Vagina (tissue), 2 donors: Measurements from ENCODE around the gene SLC9A9. TPM values are rescaled to one million over a fixed set of nuclear protein-coding genes. Genes with fewer than 3 reads are reported as not detected.

Experiments
- DNase-seq, 2 donors: peaks; one replicate each; pipeline ENCODE4 v3.0.0-alpha.2; 2017; ENCODE audit errors: extremely low spot score in 2 of 2
- H3K27ac ChIP-seq: fragments of 200-600 bp; sonication (generic); one replicate; pipeline ENCODE4 v1.5.1; 2019
- H3K27me3 ChIP-seq: fragments of 200-600 bp; sonication (generic); one replicate; pipeline ENCODE4 v1.5.1; 2019
- H3K36me3 ChIP-seq, 2 donors: fragments of 200-600 bp; sonication (generic); one replicate each; pipeline ENCODE4 v1.5.1; 2017 to 2019
- H3K4me1 ChIP-seq: fragments of 200-600 bp; sonication (generic); one replicate; pipeline ENCODE4 v1.5.1; 2019
- H3K4me3 ChIP-seq, 2 donors: fragments of 200-600 bp; sonication (generic); 1 replicate in 1 of 2; 2 replicates in 1 of 2; pipeline ENCODE4 v1.5.1; 2016 to 2019
- H3K9me3 ChIP-seq: fragments of 200-600 bp; sonication (generic); one replicate; pipeline ENCODE4 v1.5.1; 2019
- POLR2A ChIP-seq, 2 donors: fragments of 450-650 bp; IDR thresholded peaks; one replicate each; pipeline ENCODE4 v1.6.1; 2017; ENCODE audit warnings: antibody characterized with exemption in 2 of 2, mild to moderate bottlenecking in 2 of 2, moderate library complexity in 2 of 2
- POLR2AphosphoS5 ChIP-seq, 2 donors: sonication (generic); formaldehyde crosslinking; IDR thresholded peaks; one replicate each; pipeline ENCODE4 v1.9.0; 2017; ENCODE audit warnings: antibody characterized with exemption in 2 of 2, mild to moderate bottlenecking in 2 of 2, low read depth in 1 of 2; ENCODE audit not compliant: insufficient read depth in 1 of 2
- intact Hi-C: fragments of 100-400 bp; cut with DNase I; formaldehyde crosslinking; loops from one replicate; pipeline ENCODE4 v1.15.1; 2023
- total RNA-seq: library from RNA; depleted of rRNA; stranded (reverse); fragments of >200 nt; gene quantifications from one replicate; pipeline ENCODE4 v1.2.3, GENCODE V29; 2016
- TF ChIP-seq, protein P1 (sequence below), 3 experiments: fragments of 450-650 bp in 2 of 3; fragments of 200-600 bp in 1 of 3; sonication (generic) in 1 of 3; IDR thresholded peaks; one replicate each; pipeline ENCODE4 v1.5.1; 2017 to 2019; ENCODE audit warnings: antibody characterized with exemption in 3 of 3, mild to moderate bottlenecking in 2 of 3, moderate library complexity in 2 of 3

The SLC9A9 gene
- total RNA-seq, 1 donor from 2014 or later = 30.7 TPM

DNA sequence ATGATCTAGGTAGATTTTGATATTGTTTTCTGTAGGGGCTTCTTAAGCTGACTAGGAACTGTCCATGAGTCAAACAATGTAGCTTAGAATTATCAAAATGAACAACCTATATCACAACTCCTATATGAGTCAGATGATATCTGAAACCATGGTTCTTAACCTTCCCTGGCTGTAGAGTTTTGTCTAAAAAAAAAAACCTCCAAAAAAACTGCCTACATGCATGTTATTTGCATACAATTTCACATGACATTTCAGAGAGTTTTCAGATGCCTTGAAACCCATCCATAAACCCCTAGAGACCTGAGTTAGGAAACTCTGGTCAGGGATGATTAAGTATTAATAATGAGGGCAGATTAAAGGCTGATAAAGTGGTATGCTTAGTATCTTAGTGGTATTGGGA lies 571.7 kb downstream of the SLC9A9 start:
- no peaks in the 10 kb centered on the region for H3K36me3 ChIP-seq
- no peak for TF ChIP-seq POLR2AphosphoS5 (IDR thresholded peaks at IDR 0.05; ENCODE audit: insufficient read depth in 1 of 2, low read depth in 1 of 2)
- TF ChIP-seq POLR2A (IDR thresholded peaks at IDR 0.05) = no peak
- TF ChIP-seq, protein P1, sequence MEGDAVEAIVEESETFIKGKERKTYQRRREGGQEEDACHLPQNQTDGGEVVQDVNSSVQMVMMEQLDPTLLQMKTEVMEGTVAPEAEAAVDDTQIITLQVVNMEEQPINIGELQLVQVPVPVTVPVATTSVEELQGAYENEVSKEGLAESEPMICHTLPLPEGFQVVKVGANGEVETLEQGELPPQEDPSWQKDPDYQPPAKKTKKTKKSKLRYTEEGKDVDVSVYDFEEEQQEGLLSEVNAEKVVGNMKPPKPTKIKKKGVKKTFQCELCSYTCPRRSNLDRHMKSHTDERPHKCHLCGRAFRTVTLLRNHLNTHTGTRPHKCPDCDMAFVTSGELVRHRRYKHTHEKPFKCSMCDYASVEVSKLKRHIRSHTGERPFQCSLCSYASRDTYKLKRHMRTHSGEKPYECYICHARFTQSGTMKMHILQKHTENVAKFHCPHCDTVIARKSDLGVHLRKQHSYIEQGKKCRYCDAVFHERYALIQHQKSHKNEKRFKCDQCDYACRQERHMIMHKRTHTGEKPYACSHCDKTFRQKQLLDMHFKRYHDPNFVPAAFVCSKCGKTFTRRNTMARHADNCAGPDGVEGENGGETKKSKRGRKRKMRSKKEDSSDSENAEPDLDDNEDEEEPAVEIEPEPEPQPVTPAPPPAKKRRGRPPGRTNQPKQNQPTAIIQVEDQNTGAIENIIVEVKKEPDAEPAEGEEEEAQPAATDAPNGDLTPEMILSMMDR (IDR thresholded peaks at IDR 0.05) = no peak
- intact Hi-C loops = no loop called here
- H3K9me3 ChIP-seq = no peaks in the 10 kb centered on the region
- no peak overlapping the region for H3K4me3 ChIP-seq
- H3K27ac ChIP-seq = no peak overlapping the region
- no peaks in the 10 kb centered on the region for H3K27me3 ChIP-seq
- H3K4me1 ChIP-seq = no peaks in the 10 kb centered on the region
- DNase-seq = no peak

DNA sequence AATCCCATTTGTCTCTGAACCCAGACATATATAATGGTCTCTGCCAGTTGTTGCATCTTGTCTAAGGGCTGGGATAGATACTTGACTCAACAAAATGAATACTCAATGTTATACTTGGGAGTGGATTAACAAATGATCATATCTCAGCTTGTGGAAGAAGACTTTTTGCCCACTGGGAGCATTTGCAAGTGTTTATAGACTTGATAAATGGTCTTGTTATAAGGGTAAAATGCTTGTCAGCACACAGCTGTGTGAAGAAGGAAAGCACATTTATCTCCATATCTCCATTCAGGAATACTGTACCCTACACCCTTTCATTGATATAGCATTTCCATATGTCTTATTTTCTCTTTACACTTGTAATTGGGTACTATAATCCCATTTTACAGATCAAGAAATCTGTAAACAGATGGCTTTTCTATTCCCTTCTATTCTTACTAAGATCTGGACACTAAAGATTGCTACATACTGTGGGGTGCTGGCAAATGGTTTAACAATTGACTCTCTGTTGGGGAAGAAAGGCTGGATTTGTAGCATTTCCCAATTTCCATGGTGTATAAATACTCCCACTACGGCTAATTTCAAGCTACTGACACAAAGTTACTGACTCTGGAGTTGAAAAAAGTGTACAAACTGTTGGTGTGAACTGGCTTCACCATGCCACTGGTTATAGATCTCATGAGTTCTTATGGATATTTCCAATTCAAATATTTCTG lies 574.1 kb downstream of the SLC9A9 start:
- no peak overlapping the region for H3K27ac ChIP-seq
- no peak overlapping the region for H3K4me3 ChIP-seq
- H3K9me3 ChIP-seq = no peaks in the 10 kb centered on the region
- H3K4me1 ChIP-seq = no peaks in the 10 kb centered on the region
- no peak for DNase-seq
- no peaks in the 10 kb centered on the region for H3K27me3 ChIP-seq
- intact Hi-C loops = no loop called here
- no peaks in the 10 kb centered on the region for H3K36me3 ChIP-seq
- TF ChIP-seq POLR2AphosphoS5 (IDR thresholded peaks at IDR 0.05; ENCODE audit: insufficient read depth in 1 of 2, low read depth in 1 of 2) (no peak), POLR2A (IDR thresholded peaks at IDR 0.05) (no peak)
- TF ChIP-seq, protein P1 (IDR thresholded peaks at IDR 0.05) = no peak

DNA sequence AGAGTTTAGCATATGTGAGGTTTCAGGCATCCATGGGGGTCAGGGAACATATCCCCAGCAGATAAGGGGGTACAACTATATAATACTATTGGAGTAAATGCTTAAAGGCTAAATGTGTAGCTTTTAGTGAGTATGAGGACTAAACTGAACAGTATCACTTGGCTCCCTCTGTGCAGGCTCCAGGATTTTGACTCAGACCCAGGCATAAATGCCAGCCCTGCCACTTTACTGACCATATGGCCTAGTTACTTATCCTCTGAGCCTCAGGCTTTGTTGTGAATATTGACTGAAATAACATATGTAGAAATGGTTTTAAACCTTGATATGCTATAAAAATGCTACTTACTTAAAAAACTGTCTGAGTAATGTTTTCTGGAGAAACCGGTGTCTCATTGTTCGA lies 577.1 kb downstream of the SLC9A9 start:
- peak in 1 of 2 donors; percentile 65 for DNase-seq
- no peaks in the 10 kb centered on the region for H3K9me3 ChIP-seq
- peaks cover 13% of the 10 kb centered on the region for H3K4me1 ChIP-seq
- intact Hi-C loops = no loop called here
- no peak overlapping the region for H3K27ac ChIP-seq
- H3K27me3 ChIP-seq = no peaks in the 10 kb centered on the region
- H3K4me3 ChIP-seq = no peak overlapping the region
- TF ChIP-seq POLR2AphosphoS5 (IDR thresholded peaks at IDR 0.05; ENCODE audit: insufficient read depth in 1 of 2, low read depth in 1 of 2) (no peak), POLR2A (IDR thresholded peaks at IDR 0.05) (no peak)
- TF ChIP-seq, protein P1 (IDR thresholded peaks at IDR 0.05) = no peak
- H3K36me3 ChIP-seq = no peaks in the 10 kb centered on the region

DNA sequence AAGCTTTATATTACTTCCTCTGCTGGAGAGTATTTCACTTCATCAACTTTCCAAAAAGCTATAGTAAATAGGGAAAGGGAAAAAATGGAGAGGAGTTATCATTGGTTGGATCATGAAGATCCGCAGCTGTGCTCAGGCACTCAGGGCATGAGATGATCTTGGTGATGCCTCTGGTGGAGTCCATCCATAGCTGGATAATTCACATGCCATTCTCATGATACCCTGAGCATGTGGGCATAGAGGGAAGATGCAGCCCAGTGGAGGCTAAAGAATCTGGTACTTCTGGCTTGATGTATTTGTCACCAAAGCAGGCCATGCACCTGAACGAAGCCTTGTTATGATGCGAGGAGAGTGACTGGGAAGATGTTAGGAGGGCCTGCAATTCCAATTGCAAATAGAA lies 578.5 kb downstream of the SLC9A9 start:
- no peaks in the 10 kb centered on the region for H3K9me3 ChIP-seq
- intact Hi-C loops = no loop called here
- no peak overlapping the region for H3K27ac ChIP-seq
- H3K4me3 ChIP-seq = no peak overlapping the region
- DNase-seq = peak in 1 of 2 donors; percentile 47
- H3K36me3 ChIP-seq = no peaks in the 10 kb centered on the region
- peaks cover 20% of the 10 kb centered on the region for H3K4me1 ChIP-seq
- TF ChIP-seq POLR2AphosphoS5 (IDR thresholded peaks at IDR 0.05; ENCODE audit: insufficient read depth in 1 of 2, low read depth in 1 of 2) = no peak
- TF ChIP-seq, protein P1 (IDR thresholded peaks at IDR 0.05) = no peak
- TF ChIP-seq POLR2A (IDR thresholded peaks at IDR 0.05) = no peak
- no peaks in the 10 kb centered on the region for H3K27me3 ChIP-seq

DNA sequence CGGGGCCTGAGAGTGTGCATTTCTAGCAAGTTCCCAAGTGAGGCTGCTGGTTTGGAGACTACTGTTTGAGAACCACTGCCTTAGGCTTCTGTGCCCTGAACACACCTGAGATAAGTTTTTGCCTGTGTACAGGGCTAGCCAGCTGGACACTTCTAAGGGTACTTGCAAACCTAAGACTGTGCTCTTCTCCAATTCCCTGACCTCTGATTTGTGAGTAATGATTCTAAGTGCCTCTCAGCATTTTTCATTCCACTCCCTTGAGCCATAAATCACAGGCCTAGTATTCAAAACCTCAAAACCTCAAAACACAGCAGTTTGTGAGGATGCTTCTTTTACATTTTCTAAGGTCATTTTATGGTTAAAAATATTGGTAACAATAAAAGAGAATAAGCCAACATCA lies 580.3 kb downstream of the SLC9A9 start:
- no peak for DNase-seq
- intact Hi-C loops = no loop called here
- Histone ChIP-seq H3K27ac (no peak overlapping the region), H3K4me3 (no peak overlapping the region), H3K36me3 (no peaks in the 10 kb centered on the region), H3K9me3 (no peaks in the 10 kb centered on the region), H3K27me3 (no peaks in the 10 kb centered on the region), H3K4me1 (peaks cover 20% of the 10 kb centered on the region)
- TF ChIP-seq POLR2A (IDR thresholded peaks at IDR 0.05) = no peak
- TF ChIP-seq, protein P1 (IDR thresholded peaks at IDR 0.05) = no peak
- TF ChIP-seq POLR2AphosphoS5 (IDR thresholded peaks at IDR 0.05; ENCODE audit: insufficient read depth in 1 of 2, low read depth in 1 of 2) = no peak
